ENCODE data around the gene FPGS.

FPGS gene

GRCh38 chr9:127790094-127790855 lies 12.4 kb upstream of the FPGS start:
- no peak for DNase-seq

GRCh38 chr9:127791085-127791484 lies 11.6 kb upstream of the FPGS start:
- no peak for DNase-seq

DNA sequence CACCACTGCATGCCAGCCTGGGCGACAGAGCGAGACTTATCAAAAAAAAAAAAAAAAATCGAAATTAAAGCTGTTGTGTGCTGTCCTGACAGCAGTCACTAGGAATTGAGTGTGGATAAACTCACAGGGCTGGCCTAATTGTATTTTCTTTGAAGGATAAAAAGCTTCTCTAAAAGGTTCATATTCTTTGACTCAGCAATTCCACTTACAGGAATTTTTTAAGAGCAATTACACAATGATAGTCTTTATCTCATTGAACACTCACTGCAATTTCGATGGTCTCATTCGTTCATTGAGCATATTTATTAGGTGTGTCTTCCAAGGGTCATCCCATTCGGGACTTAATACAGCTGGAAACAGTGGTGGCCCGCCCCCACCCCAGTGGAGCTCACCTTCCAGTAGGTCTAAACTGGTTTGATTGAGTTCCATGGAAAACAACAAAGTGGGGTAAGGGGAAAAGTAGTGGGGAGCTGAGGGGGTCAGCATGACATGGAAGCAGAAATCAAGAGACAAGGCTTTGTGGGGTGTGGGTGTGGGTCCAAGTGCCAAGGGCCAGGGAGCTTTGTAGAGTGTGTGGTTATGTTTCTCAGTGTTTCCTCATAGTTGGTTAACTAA lies 10.2 kb upstream of the FPGS start:
- no peak for DNase-seq

DNA sequence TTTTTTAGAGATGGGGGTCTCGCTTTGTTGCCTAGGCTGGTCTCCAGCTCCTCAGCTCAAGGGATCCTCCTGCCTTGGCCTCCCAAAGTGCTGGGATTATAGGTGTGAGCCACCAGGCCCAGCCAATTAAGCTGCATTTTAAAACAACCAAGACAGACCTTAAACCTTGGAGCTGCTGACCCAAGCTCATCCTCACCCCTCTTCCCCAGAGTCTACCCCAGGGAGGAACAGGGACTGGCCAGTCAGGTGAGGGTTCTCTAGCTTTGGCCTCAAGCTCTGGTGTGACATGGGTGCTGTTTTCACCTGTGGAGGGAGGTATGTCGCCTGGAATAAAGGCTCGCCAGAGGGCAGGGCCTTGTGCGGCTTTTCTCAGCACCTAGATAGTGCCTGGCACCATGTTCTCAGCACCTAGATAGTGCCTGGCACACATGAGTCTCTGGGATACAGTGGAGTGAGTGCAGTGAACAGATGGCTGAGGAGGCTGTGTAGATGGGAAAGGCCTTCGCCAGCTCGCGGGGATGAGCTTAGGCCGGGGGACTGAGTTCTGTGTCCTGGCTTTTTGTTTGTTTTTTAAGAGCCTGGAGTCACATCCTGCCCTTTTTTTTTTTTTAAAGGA lies 9.5 kb upstream of the FPGS start:
- no peak for DNase-seq

DNA sequence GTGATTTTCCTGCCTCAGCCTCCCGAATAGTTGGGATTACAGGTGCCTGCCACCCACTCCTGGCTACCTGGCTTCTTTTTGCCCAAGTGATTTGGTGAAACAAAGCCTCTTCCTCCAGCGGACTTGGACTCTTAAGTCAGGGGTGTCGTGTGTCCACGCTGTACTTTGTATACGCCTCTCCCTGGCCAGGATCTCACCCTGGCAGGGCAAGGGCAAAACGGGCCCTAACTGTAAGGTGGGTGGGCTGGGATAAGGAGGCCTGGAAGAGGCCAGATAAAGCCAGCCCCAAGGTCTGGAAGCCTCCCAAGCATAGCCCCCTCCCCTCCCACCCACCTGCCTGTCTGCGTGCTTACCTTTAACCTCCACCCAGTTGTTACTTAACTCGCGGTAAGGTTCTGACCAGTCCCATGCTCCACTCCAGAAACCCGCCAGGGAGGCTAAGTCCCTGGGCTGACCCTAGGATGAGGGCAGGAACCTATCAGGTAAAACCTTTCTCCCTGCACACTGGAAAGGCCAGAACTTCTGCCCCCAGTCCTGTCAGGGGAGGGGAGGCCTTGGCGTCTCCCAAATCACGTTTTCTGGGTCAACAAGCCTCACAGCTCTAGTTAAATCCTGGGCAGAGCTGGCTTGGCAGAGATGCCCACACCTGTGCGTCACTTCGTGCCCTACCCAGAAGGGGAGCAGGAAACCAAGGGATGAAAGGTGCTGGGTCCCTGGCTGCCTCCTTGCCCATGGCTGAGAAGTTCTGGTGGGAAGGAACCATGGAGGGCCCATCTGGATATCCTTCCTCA lies 8.5 kb upstream of the FPGS start:
- no peak for DNase-seq

- no peak for DNase-seq
Measured at GRCh38 chr9:127796225-127796813, 6.4 kb upstream of the FPGS start.

GRCh38 chr9:127796852-127797370 lies 5.8 kb upstream of the FPGS start:
- no peak for DNase-seq

- peak; percentile 21 for DNase-seq
Measured at GRCh38 chr9:127801955-127802575, 617 bp upstream of the FPGS start.

- DNase-seq, result peak; percentile 25
Measured at GRCh38 chr9:127803507-127804352, 1.0 kb downstream of the FPGS start.

DNA sequence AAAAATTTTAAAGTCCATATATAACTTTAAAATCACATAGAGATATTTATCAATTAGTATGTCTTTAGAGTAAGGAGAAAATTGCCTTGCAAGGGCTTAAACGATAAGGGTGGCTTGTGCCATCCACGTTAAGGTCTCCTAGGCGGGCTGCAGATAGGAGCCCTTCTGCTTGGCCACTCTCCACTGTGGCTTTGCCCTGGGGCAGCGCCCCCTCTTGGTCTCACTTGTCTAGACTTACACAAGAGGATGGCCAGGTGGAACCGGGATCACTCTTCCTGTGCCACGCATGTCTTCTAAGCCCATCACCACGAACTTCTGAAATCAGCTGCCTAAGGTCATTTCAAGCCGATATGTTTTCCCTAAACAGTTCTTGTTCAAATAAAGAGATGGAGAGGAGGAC lies 2.9 kb downstream of the FPGS start:
- no peak for DNase-seq

DNA sequence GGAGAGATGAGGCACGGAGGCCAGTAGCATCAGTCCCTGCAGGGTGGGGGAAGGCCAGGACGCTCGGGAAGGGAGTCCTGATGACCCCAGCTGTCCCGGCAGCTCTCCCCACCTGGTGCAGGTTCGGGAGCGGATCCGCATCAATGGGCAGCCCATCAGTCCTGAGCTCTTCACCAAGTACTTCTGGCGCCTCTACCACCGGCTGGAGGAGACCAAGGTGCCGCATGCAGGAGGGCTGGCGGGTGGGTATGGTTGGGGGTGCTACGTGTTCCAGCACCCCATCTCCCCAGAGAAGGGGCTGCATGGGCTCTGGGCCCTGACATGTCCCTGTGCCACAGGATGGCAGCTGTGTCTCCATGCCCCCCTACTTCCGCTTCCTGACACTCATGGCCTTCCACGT lies 4.2 kb downstream of the FPGS start:
- DNase-seq, result no peak

- no peak for DNase-seq
Measured at GRCh38 chr9:127808347-127809001, 5.8 kb downstream of the FPGS start.

DNA sequence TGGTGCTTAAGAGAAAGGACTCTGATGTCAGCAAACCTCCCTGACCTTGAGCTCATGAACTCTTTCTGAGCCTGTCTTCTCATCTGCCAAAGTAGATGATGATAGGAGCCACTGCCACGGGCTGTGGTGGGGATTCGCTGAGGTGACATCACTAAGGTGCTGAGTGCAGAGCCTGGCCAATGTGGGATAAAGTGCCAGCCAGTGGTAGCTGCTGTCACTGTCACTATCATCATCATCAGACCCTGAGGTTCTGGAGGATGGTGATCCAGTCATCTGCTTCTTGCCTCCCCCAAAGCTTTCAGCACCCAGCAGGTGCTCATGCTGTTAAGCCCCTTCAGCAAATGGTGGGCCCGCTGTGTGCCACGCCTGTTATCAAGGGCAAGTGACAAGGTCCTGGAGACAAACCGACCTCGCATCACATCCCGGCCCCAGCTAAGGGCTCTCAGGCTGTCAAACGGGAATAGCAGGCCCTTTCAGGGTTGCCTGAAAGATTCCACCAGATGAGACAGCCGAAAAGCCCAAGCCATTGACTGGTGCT lies 6.4 kb downstream of the FPGS start:
- DNase-seq, result no peak

DNA sequence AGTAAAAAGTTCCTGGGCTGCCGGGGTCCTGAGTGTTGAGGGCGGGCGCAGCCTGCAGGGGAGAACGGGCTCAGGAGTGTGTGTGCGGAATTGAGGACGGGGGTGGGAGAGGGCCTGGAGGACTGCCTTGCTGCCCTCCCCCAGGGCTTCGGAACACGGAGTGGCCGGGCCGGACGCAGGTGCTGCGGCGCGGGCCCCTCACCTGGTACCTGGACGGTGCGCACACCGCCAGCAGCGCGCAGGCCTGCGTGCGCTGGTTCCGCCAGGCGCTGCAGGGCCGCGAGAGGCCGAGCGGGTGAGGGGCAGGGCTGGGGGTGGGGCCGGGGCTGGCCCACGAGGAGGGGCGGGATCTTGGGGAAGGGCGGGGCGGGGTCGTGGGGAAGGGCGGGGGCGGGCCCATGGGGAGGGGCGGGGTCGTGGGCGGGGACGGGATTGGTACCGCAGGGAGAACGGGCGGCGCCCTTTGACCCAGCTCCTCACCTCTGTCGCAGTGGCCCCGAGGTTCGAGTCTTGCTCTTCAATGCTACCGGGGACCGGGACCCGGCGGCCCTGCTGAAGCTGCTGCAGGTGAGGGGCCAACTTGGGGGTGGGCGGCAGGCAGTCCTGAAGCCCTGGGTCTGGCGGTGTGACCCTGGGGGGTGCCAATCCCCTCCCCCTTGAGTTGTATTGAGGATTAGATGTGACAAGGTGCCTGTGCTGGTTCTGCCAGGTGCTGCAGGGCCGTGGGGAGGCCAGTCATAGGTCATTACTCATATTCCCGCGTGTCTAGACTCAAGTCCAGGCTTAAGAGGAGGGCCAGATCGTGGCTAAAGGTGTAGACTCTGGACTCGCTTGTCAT lies 7.1 kb downstream of the FPGS start:
- DNase-seq, result peak; percentile 43

DNA sequence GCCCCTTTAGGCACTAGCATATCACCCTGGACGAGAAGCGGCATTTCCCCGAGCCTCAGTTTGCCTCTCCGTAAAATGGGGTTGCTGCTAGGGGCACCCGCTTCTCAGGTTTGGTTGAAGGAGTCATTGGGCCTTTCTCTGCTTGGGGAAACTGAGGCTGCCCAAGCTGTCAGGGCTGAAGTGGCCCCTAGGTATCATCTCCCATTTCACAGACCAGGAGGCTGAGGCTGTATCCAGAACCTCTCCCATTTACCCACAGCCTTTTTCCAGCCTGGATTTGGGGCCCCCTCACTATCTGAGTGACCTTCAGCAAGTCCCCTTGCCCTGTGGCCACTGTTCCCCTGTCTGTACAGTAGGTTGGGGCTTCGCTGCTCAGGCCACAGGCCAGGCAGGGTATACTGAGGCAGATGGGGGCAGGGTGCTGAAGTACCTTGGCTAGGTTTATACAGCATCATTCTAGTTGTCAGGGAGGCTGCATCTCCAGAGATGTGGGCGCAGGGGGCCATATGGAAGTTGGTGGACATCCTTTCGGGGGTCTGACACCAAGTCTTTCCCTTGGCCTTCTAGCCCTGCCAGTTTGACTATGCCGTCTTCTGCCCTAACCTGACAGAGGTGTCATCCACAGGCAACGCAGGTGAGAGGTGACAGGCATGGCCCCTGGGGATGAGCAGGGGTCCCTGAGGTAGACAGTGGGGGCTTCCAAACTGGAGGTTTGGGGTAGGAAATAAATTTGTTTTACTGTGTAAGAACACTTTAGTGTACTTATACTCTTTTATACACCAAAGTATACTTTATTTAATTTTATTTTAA lies 7.9 kb downstream of the FPGS start:
- no peak for DNase-seq

DNA sequence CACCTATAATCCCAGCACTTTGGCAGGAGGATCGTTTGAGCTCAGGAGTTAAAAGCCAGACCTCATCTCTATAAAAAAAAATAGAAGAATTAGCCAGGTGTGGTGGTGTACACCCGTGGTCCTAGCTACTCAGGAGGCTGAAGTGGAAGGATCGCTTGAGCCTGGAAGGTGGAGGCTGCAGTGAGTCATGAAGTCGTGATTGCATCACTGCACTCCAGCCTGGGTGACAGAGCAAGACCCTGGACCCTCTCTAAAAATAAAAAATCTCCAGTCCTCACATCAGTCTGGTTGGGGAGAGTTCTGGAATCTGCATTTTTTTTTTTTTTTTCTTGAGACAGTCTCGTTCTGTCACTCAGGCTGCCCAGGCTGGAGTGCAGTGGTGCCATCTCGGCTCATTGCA lies 9.3 kb downstream of the FPGS start:
- no peak for DNase-seq

GRCh38 chr9:127812936-127813675 lies 10.4 kb downstream of the FPGS start:
- no peak for DNase-seq

- DNase-seq, result no peak
Measured at GRCh38 chr9:127813686-127814226, 11.1 kb downstream of the FPGS start.

Measured in fibroblast of skin of right biceps (primary cell).